RWPE1 (cell line): ENCODE data around the gene RELA.

Experiments
- CTCF ChIA-PET: fragments of 350-600 bp; sonication (Branson Sonifier 250); formaldehyde crosslinking; extraction: SDS; loops from one replicate; lab custom pipeline; 2021; lab: Yijun Ruan, JAX
- POLR2A ChIA-PET: fragments of 400-600 bp; formaldehyde crosslinking; extraction: SDS; loops from one replicate; lab custom pipeline; 2020; ENCODE audit warnings: antibody characterized with exemption; ENCODE audit not compliant: low non-redundant PET; lab: Yijun Ruan, JAX
- DNase-seq: peaks from one replicate; pipeline ENCODE4 v3.0.0; 2012; ENCODE audit warnings: low spot score
- H3K27ac ChIP-seq: fragments of 450-650 bp; 2 replicates; pipeline ENCODE4 v1.5.1; 2017
- TF ChIP-seq, protein P1 (sequence below): fragments of 450-650 bp; conservative IDR thresholded peaks from 2 replicates; pipeline ENCODE4 v1.5.1; 2017; ENCODE audit warnings: low read depth, mild to moderate bottlenecking

The RELA gene

DNA sequence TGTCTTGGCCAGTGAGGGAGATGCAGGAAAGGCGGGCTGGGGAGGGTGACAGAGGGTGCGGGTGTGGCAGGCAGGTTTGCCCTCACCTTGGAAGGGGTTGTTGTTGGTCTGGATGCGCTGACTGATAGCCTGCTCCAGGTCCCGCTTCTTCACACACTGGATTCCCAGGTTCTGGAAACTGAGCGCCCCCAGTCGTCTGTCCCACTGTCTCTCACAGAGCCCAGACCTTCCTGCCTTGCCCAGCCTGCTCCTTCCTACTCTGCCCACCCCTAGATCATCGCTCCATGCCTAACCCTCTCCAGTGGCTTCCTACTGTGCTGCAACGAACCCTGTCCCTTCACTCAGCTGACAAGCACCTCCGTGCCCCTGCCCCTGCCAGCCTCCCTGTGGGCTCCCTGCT, 2.7 kb downstream of the RELA start:
- TF ChIP-seq, protein P1, sequence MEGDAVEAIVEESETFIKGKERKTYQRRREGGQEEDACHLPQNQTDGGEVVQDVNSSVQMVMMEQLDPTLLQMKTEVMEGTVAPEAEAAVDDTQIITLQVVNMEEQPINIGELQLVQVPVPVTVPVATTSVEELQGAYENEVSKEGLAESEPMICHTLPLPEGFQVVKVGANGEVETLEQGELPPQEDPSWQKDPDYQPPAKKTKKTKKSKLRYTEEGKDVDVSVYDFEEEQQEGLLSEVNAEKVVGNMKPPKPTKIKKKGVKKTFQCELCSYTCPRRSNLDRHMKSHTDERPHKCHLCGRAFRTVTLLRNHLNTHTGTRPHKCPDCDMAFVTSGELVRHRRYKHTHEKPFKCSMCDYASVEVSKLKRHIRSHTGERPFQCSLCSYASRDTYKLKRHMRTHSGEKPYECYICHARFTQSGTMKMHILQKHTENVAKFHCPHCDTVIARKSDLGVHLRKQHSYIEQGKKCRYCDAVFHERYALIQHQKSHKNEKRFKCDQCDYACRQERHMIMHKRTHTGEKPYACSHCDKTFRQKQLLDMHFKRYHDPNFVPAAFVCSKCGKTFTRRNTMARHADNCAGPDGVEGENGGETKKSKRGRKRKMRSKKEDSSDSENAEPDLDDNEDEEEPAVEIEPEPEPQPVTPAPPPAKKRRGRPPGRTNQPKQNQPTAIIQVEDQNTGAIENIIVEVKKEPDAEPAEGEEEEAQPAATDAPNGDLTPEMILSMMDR, result no peak
- CTCF ChIA-PET, result no interaction called here
- 0 out of 2 replicates have a peak overlapping the region, but pooled peaks have one; percentile 8 for H3K27ac ChIP-seq
- DNase-seq, result no peak
- POLR2A ChIA-PET, result no interaction called here

DNA sequence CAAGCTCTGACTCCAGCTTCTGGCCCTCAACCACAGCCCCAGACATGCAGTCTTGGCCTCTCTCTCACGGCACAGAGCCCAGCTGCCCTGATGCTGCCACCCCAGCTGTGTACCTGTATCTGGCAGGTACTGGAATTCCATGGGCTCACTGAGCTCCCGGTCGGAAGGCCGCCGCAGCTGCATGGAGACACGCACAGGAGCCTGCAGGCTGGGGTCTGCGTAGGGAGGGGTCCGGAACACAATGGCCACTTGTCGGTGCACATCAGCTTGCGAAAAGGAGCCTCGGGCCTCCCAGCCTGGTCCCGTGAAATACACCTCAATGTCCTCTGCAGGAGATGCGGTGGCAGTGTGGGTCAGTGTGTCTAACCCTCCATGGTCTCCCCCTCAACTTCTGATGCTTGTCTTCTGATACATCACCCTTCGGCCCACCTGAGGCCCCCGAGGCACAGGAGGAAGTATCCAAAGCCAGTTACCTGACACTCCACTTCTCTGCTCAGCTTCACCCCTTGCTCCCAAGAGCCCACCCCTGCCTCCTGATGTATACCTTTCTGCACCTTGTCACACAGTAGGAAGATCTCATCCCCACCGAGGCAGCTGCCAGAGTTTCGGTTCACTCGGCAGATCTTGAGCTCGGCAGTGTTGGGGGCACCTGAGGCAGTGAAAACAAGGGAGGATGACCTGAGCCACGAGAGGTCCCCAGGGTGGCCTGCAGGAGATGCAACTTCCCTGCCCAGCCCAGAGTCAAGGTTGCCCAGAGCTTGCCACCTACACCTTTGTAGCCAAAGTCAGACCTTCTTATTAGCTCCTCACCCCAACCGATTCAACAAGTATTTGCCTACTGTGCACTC, 4.3 kb downstream of the RELA start:
- ChIA-PET POLR2A (no interaction called here), CTCF (interaction anchor here (0.6 kb wide), 2 partner anchors 8 to 227 kb away, joined by 4 read pairs; no protein-coding TSS in a partner anchor)
- H3K27ac ChIP-seq, result peak overlapping the region; percentile 28; the same call in 1 of the 2 replicates
- TF ChIP-seq, protein P1, result no peak
- no peak for DNase-seq

DNA sequence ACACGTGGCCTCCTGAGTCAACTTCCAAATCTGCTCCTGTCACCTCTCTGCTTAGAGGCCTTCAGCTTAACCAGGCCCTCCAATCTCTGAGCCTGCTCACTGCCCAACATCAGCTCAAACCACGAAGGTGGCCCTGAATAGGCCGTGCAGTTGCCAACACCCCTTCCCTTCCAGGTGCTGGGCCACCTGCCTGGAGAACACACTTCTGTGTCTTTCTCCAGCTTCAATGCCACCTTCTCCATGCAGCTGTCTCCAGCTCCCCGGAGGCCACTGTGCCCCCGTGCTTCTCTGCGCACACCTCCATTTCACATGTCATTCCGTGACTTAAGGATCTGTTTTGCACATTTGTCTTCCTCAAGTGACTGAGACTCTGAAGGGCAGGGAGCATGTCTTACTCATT, 5.3 kb downstream of the RELA start:
- CTCF ChIA-PET, result no interaction called here
- TF ChIP-seq, protein P1, result no peak
- POLR2A ChIA-PET, result no interaction called here
- peak overlapping the region; percentile 28 for H3K27ac ChIP-seq
- no peak for DNase-seq

DNA sequence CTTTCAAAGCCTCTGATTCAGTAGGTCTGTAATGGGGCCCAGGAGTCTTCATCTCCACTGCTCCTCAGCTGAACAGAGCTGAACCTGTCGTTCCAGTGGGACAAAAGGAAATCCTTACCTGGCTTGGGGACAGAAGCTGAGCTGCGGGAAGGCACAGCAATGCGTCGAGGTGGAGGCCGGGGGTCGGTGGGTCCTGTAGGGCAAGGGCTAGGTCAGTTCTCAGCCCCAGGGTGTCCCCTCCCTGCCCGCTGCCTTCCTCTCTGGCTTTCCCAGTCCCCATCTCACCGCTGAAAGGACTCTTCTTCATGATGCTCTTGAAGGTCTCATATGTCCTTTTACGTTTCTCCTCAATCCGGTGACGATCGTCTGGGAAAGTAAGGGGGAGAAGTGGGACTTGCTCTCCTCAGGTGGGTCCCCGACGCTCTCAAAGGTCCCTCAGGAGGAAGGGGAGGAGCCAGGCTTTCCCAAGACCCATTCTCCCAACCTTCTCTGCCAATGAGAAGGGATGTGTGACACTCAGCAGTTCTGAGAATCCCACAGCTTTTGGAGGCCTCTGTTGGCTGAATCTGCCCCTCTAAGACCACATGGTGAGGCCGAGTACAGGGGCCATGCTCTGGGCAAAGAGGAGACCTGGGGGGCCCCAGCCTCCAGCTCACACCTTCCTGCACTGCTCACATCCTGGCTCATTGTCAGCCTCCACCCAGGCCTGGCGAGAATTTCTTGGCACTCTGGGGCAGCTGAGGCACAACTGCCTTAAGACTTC, 7.0 kb downstream of the RELA start:
- TF ChIP-seq, protein P1, result no peak
- DNase-seq, result no peak
- ChIA-PET POLR2A (no interaction called here), CTCF (interaction anchor here (1.0 kb wide), 1 partner anchor 17 kb away, joined by 5 read pairs; the partner anchor contains the start of gene SIPA1)
- peak overlapping the region; percentile 95 for H3K27ac ChIP-seq

DNA sequence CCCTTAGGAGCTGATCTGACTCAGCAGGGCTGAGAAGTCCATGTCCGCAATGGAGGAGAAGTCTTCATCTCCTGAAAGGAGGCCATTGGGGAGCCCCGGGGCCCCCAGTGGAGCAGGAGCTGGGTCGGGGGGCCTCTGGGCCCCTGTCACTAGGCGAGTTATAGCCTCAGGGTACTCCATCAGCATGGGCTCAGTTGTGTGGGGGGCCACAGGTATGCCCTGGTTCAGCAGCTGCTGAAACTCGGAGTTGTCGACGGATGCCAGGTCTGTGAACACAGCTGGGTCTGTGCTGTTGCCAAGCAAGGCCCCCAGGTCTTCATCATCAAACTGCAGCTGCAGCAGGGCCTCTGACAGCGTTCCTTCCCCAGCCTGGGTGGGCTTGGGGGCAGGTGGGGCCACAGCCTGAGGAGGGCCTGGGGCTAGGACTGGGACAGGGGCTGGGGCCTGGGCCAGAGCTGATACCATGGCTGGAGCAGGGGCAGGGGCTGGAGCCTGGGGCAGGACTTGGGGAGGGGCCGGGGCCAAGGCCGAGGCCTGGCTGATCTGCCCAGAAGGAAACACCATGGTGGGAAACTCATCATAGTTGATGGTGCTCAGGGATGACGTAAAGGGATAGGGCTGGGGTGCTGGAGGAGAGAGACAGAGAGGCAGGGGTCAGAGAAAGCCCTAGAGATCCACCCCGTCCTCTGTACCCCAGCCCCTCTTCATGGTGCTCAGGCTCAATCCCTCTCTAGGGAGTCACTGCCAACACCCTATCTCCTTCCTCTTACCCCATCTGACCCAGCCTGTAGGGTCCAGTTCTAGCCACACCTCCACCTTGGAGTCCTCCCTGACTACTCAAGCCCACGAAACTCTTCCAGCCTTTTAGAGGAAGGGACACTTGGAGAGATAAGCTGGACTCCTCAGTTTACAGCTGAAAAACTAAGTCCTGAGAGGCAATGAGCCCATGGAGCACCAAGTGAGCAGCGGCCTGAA, 8.1 kb downstream of the RELA start:
- POLR2A ChIA-PET, result no interaction called here
- peak overlapping the region; percentile 95 for H3K27ac ChIP-seq
- CTCF ChIA-PET, result interaction anchor here (0.6 to 1.0 kb wide), 2 partner anchors 16 kb away, joined by 3 to 5 read pairs; partner anchors contain the start of gene SIPA1
- DNase-seq, result no peak
- TF ChIP-seq, protein P1, result no peak
